A673 (cell line): Measurements from ENCODE around the gene PRDM16. TPM values are rescaled to one million over a fixed set of nuclear protein-coding genes. Genes with fewer than 3 reads are reported as not detected.

Source experiments
- BruUV-seq: library from RNA; stranded (reverse); fragments of 400-500 nt; replicated peaks from 2 replicates; lab custom pipeline; 2021; lab: Mats Ljungman, UMichigan
- CTCF ChIA-PET: fragments of 300-600 bp; sonication (Branson Sonifier 250); formaldehyde crosslinking; loops from one replicate; lab custom pipeline; 2022; ENCODE audit warnings: antibody characterized with exemption; lab: Charles Lee
- POLR2A ChIA-PET: fragments of 300-600 bp; sonication (Branson Sonifier 250); formaldehyde crosslinking; loops from one replicate; lab custom pipeline; 2022; ENCODE audit warnings: antibody characterized with exemption; ENCODE audit not compliant: low non-redundant PET; lab: Charles Lee
- DNase-seq: peaks from one replicate; pipeline ENCODE4 v3.0.0-alpha.2; 2015; ENCODE audit warnings: low spot score
- H3K27ac ChIP-seq: fragments of 200-600 bp; sonication (generic); 2 replicates; pipeline ENCODE4 v1.5.1; 2016; ENCODE audit warnings: mixed run types, low read depth, mild to moderate bottlenecking, mixed read lengths, antibody characterized with exemption, low read length; ENCODE audit not compliant: poor library complexity, severe bottlenecking
- H3K27me3 ChIP-seq: fragments of 200-600 bp; sonication (generic); replicated peaks from 2 replicates; pipeline ENCODE4 v1.6.1; 2017; ENCODE audit warnings: mixed run types, low read depth, mild to moderate bottlenecking, mixed read lengths, antibody characterized with exemption, low read length; ENCODE audit not compliant: insufficient read depth, poor library complexity
- H3K36me3 ChIP-seq: fragments of 200-600 bp; sonication (generic); 2 replicates; pipeline ENCODE4 v1.6.1; 2016; ENCODE audit warnings: mixed run types, mild to moderate bottlenecking, mixed read lengths, antibody characterized with exemption, low read length; ENCODE audit not compliant: insufficient read depth, poor library complexity, severe bottlenecking
- H3K4me1 ChIP-seq: fragments of 200-600 bp; sonication (generic); 2 replicates; pipeline ENCODE4 v1.6.1; 2017; ENCODE audit warnings: mixed run types, mild to moderate bottlenecking, mixed read lengths, antibody characterized with exemption, low read length; ENCODE audit not compliant: insufficient read depth, poor library complexity, severe bottlenecking
- H3K4me3 ChIP-seq: fragments of 200-600 bp; sonication (generic); 2 replicates; pipeline ENCODE4 v1.5.1; 2016; ENCODE audit warnings: low read depth, mixed run types, mild to moderate bottlenecking, mixed read lengths, low read length; ENCODE audit not compliant: poor library complexity, severe bottlenecking
- H3K9me3 ChIP-seq: fragments of 200-600 bp; sonication (generic); 2 replicates; pipeline ENCODE4 v1.6.1; 2016; ENCODE audit warnings: mixed run types, low read depth, mild to moderate bottlenecking, mixed read lengths, antibody characterized with exemption, low read length; ENCODE audit not compliant: poor library complexity, severe bottlenecking
- EZH2 ChIP-seq: fragments of 200-600 bp; sonication (generic); IDR thresholded peaks from 2 replicates; pipeline ENCODE4 v1.6.1; 2017; ENCODE audit warnings: borderline replicate concordance, low read depth, mild to moderate bottlenecking, mixed read lengths, antibody characterized with exemption, low read length; ENCODE audit not compliant: poor library complexity, severe bottlenecking
- intact Hi-C: fragments of 100-400 bp; cut with micrococcal nuclease; formaldehyde crosslinking; loops from one replicate; pipeline ENCODE4 v1.10.0; 2022; ENCODE audit not compliant: unreplicated experiment
- total RNA-seq: library from RNA; stranded (reverse); gene quantifications from 2 replicates; pipeline ENCODE4 v1.2.3, GENCODE V29; 2021
- TF ChIP-seq, protein P1 (sequence below): fragments of 300-800, 200-600 bp; sonication (generic); conservative IDR thresholded peaks from 2 replicates; pipeline ENCODE4 v1.5.1; 2017; ENCODE audit warnings: low read depth, mild to moderate bottlenecking, antibody characterized with exemption, low read length, moderate library complexity, mixed read lengths

PRDM16 gene
- total RNA-seq, 1 experiment from 2014 or later: 0.49 TPM

DNA sequence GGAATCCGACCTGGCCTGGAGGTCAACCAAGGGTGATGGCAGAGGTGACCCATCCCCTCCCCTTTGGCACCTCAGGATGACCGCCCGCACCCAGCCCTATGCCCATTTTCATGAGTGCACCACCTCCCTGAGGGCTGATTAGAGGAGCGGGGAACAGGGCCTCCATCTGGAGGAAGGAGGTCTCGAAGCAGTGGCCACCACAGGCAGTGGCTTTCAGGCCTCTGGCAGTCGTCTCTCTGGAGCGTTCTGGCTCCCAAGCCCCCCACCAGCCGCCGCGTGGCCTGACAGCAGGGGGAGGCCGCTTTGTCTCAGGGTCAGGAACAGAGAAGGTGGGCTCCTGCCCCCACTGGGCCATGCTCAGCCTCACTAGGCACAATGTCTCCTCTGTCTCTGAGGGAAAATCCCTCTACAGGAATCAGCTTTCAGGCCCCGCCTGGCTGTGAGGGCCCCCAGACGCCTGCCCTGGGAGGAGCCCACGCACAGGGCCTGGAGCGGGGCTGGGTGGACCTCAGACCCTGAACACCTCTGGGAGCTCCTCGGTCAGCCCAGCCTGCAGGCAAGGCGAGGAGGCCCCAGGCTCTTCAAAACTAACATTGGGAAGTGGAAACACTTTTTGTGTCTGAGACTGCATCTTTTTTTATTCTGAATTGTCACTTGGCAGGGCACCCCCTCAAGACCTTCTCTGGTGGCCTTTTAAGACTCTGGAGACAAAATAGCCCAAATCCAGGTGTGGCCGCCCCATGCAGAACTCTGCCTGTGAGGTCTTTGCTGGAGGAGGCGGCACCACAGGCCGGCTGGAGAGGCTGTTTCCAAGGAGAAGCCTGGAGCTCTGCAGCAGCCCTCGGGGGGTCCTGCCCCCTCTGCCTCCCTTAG, 257.7 kb downstream of the PRDM16 start:
- DNase-seq: no peak
- ChIA-PET POLR2A (no interaction called here), CTCF (no interaction called here)
- intact Hi-C loops: no loop called here
- Histone ChIP-seq H3K9me3 (no peaks in the 10 kb centered on the region), H3K4me3 (no peak overlapping the region), H3K36me3 (no peaks in the 10 kb centered on the region), H3K27me3 (no peaks in the 10 kb centered on the region), H3K4me1 (peaks cover 9% of the 10 kb centered on the region), H3K27ac (no peak overlapping the region)
- BruUV-seq: no TSS peak
- TF ChIP-seq EZH2: no peak
- TF ChIP-seq, protein P1, sequence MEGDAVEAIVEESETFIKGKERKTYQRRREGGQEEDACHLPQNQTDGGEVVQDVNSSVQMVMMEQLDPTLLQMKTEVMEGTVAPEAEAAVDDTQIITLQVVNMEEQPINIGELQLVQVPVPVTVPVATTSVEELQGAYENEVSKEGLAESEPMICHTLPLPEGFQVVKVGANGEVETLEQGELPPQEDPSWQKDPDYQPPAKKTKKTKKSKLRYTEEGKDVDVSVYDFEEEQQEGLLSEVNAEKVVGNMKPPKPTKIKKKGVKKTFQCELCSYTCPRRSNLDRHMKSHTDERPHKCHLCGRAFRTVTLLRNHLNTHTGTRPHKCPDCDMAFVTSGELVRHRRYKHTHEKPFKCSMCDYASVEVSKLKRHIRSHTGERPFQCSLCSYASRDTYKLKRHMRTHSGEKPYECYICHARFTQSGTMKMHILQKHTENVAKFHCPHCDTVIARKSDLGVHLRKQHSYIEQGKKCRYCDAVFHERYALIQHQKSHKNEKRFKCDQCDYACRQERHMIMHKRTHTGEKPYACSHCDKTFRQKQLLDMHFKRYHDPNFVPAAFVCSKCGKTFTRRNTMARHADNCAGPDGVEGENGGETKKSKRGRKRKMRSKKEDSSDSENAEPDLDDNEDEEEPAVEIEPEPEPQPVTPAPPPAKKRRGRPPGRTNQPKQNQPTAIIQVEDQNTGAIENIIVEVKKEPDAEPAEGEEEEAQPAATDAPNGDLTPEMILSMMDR: no peak

- Histone ChIP-seq H3K27ac (no peak overlapping the region), H3K36me3 (no peaks in the 10 kb centered on the region), H3K27me3 (no peaks in the 10 kb centered on the region), H3K4me3 (no peak overlapping the region), H3K4me1 (peaks cover 5% of the 10 kb centered on the region), H3K9me3 (no peaks in the 10 kb centered on the region)
- POLR2A ChIA-PET: no interaction called here
- no peak for TF ChIP-seq EZH2
- TF ChIP-seq, protein P1: no peak
- CTCF ChIA-PET: no interaction called here
- intact Hi-C loops: no loop called here
- BruUV-seq: no TSS peak
- no peak for DNase-seq
Observed at GRCh38 chr1:3327389-3327702, 258.3 kb downstream of the PRDM16 start.

- TF ChIP-seq, protein P1: no peak
- no peak for TF ChIP-seq EZH2
- ChIA-PET POLR2A (no interaction called here), CTCF (no interaction called here)
- H3K4me3 ChIP-seq: no peak overlapping the region
- H3K4me1 ChIP-seq: no peaks in the 10 kb centered on the region
- intact Hi-C loops: no loop called here
- H3K27ac ChIP-seq: no peak overlapping the region
- no peaks in the 10 kb centered on the region for H3K9me3 ChIP-seq
- no peaks in the 10 kb centered on the region for H3K27me3 ChIP-seq
- DNase-seq: no peak
- BruUV-seq: no TSS peak
- no peaks in the 10 kb centered on the region for H3K36me3 ChIP-seq
Observed at GRCh38 chr1:3327936-3328590, 259.1 kb downstream of the PRDM16 start.
